HG02642 (cell line): ENCODE results near the gene GPX3.

ENCODE experiments used
- ATAC-seq: cut with Tn5 transposase; IDR thresholded peaks from one replicate; pipeline ENCODE4 v1.9.1; 2021; ENCODE audit warnings: mild to moderate bottlenecking; ENCODE audit not compliant: unreplicated experiment, poor library complexity

GPX3 gene

GRCh38 chr5:151053796-151054462, 33.5 kb downstream of the GPX3 start:
- no peak for ATAC-seq

GRCh38 chr5:151054709-151055108, 34.3 kb downstream of the GPX3 start:
- ATAC-seq = no peak

GRCh38 chr5:151055336-151055735, 34.9 kb downstream of the GPX3 start:
- ATAC-seq = no peak

GRCh38 chr5:151056379-151057325, 36.3 kb downstream of the GPX3 start:
- no peak for ATAC-seq

GRCh38 chr5:151058301-151058700, 37.9 kb downstream of the GPX3 start:
- ATAC-seq = no peak

- no peak for ATAC-seq
These were observed 38.6 kb downstream of the GPX3 start for GRCh38 chr5:151058891-151059489.

- no peak for ATAC-seq
These were observed 40.4 kb downstream of the GPX3 start for GRCh38 chr5:151060742-151061141.

- ATAC-seq = no peak
These were observed 42.2 kb downstream of the GPX3 start for GRCh38 chr5:151062405-151063141.

- ATAC-seq = no peak
These were observed 43.0 kb downstream of the GPX3 start for GRCh38 chr5:151063142-151063989.

- no peak for ATAC-seq
These were observed 44.6 kb downstream of the GPX3 start for GRCh38 chr5:151064916-151065499.

GRCh38 chr5:151065609-151066008, 45.2 kb downstream of the GPX3 start:
- ATAC-seq = no peak

GRCh38 chr5:151066920-151067319, 46.5 kb downstream of the GPX3 start:
- ATAC-seq = no peak

- no peak for ATAC-seq
These were observed 47.4 kb downstream of the GPX3 start for GRCh38 chr5:151067632-151068432.

GRCh38 chr5:151068433-151069197, 48.2 kb downstream of the GPX3 start:
- ATAC-seq = peak; percentile 74

- no peak for ATAC-seq
These were observed 50.1 kb downstream of the GPX3 start for GRCh38 chr5:151070449-151070848.

GRCh38 chr5:151071021-151071420, 50.6 kb downstream of the GPX3 start:
- no peak for ATAC-seq

GRCh38 chr5:151071848-151072629, 51.6 kb downstream of the GPX3 start:
- ATAC-seq = no peak
